Activated CD8-positive, alpha-beta memory T cell treated with anti-CD3 and anti-CD28 coated beads, Interleukin-2, amount 10 ng/mL, durations not matched to agents 7 days and 5 days (primary cell): ENCODE results near the gene SEMA3D. TPM values are rescaled to one million over a fixed set of nuclear protein-coding genes. Genes with fewer than 3 reads are reported as not detected.

Experiments used
- ATAC-seq: fragments of 150-1000 bp; cut with Tn5 transposase; one replicate; pipeline ENCODE4 v1.10.0; 2021; ENCODE audit warnings: moderate library complexity
- CTCF ChIA-PET: fragments of 350-600 bp; sonication (Branson Sonifier 250); formaldehyde crosslinking; loops from one replicate; lab custom pipeline; 2021; ENCODE audit warnings: antibody characterized with exemption; lab: Charles Lee
- DNase-seq: peaks from one replicate; pipeline ENCODE4 v3.0.0-alpha.2; 2020
- H3K27ac Mint-ChIP-seq: one replicate; pipeline ENCODE4 v1.8.0; 2021; ENCODE audit warnings: mild to moderate bottlenecking, mixed read lengths
- H3K27me3 Mint-ChIP-seq: one replicate; pipeline ENCODE4 v1.8.0; 2021; ENCODE audit warnings: mixed read lengths
- H3K36me3 Mint-ChIP-seq: one replicate; pipeline ENCODE4 v1.8.0; 2021; ENCODE audit warnings: mild to moderate bottlenecking, mixed read lengths
- H3K4me1 Mint-ChIP-seq: one replicate; pipeline ENCODE4 v1.8.0; 2021; ENCODE audit warnings: mixed read lengths
- H3K4me3 Mint-ChIP-seq: one replicate; pipeline ENCODE4 v1.8.0; 2021; ENCODE audit warnings: mild to moderate bottlenecking, moderate library complexity, mixed read lengths
- H3K9me3 Mint-ChIP-seq: one replicate; pipeline ENCODE4 v1.8.0; 2022; ENCODE audit warnings: low read depth, mixed read lengths
- total RNA-seq, 2 experiments: library from RNA; stranded (reverse); gene quantifications; one replicate each; pipeline ENCODE4 v1.2.3, GENCODE V29; 2021

SEMA3D gene
- total RNA-seq, 2 experiments from 2014 or later, result not detected

DNA sequence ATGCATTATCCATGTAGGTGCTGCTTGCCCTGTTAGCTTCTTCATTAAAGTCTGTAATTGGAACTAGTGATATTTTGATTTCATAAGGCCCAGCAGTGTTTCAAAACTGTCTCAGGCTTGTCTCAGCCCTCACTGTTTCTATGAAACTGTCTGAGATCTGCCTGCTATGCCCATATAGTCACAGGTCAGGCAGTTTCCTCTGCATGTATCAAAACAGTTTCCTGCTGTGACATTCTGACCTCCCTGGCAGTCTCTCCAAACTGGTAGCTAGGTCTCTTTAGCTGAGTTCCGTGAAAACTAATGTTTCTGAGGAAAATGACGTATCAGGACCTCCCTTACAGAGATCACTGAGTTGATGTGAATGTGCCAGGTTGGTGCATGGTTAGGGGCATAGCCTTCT lies 18.9 kb upstream of the SEMA3D start:
- CTCF ChIA-PET, result no interaction called here
- ATAC-seq, result no peak
- H3K4me3 Mint-ChIP-seq, result no peak overlapping the region
- no peak overlapping the region for H3K27ac Mint-ChIP-seq
- no peaks in the 10 kb centered on the region for H3K27me3 Mint-ChIP-seq
- H3K9me3 Mint-ChIP-seq, result peaks cover 4% of the 10 kb centered on the region
- no peaks in the 10 kb centered on the region for H3K36me3 Mint-ChIP-seq
- H3K4me1 Mint-ChIP-seq, result no peaks in the 10 kb centered on the region
- DNase-seq, result no peak

DNA sequence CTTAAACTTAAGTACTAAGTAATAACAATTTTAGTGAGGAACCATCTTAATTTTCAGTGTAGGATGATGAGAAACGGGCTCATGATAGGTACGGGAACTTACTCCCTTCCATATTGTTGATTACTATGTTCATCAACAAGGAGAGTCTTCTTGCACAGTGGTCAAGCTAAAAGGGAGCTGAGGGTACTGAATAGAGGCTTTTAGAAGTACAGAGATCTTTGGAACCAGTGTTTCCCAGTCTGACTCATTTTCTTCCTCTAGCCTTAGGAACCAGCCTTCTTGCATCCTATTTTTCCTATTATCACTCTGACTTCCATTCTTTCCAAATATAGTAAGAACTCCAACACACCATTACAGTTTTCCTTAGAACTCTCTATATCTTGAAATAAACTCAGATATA lies 17.6 kb upstream of the SEMA3D start:
- CTCF ChIA-PET, result no interaction called here
- Mint-ChIP-seq H3K27me3 (no peaks in the 10 kb centered on the region), H3K36me3 (no peaks in the 10 kb centered on the region), H3K4me3 (no peak overlapping the region), H3K4me1 (no peaks in the 10 kb centered on the region), H3K27ac (no peak overlapping the region), H3K9me3 (peaks cover 6% of the 10 kb centered on the region)
- DNase-seq, result no peak
- no peak for ATAC-seq

DNA sequence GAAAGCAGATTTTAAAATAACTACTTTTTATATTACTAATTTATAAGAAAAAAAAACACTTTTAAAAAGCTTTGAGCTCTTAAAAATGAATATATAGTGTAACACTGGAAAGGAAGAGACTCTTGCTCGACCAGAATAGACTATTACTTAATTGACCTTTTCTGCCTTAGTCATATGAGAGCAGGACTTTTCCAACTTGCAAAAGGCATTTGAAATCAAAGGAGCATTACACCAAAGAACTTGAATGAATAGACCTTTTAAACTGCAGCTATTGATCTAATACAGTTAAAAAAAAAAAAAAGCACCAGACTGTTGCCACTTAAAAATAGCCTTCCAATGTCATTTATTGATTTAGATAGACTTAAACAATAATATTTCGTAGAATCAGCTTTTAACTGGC lies 17.2 kb upstream of the SEMA3D start:
- H3K4me1 Mint-ChIP-seq, result no peaks in the 10 kb centered on the region
- H3K27ac Mint-ChIP-seq, result no peak overlapping the region
- H3K9me3 Mint-ChIP-seq, result peaks cover 7% of the 10 kb centered on the region
- no peaks in the 10 kb centered on the region for H3K36me3 Mint-ChIP-seq
- ATAC-seq (no peak), DNase-seq (no peak)
- no peaks in the 10 kb centered on the region for H3K27me3 Mint-ChIP-seq
- no peak overlapping the region for H3K4me3 Mint-ChIP-seq
- CTCF ChIA-PET, result no interaction called here

DNA sequence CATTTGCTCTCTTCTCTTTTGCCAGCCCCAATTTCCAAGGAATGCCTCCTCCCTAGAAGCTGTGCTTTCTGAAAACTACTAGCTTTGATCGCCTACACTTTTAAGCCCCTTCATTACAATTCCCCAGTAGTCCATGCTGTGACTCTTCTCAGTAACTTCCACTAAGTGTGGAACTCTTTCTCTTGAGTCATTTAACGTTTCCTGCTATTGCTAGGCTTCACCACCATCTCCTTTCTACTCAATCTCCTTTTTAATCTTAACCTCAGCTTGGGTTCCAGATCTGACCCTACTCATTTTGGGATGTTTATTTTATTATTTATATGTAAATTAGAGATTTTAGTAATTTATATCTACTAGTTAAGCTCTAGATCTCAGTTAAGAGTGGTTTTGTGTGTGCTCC lies 14.4 kb upstream of the SEMA3D start:
- no peak for DNase-seq
- H3K9me3 Mint-ChIP-seq, result peaks cover 7% of the 10 kb centered on the region
- ATAC-seq, result no peak
- no peaks in the 10 kb centered on the region for H3K36me3 Mint-ChIP-seq
- no peak overlapping the region for H3K27ac Mint-ChIP-seq
- H3K4me3 Mint-ChIP-seq, result no peak overlapping the region
- H3K27me3 Mint-ChIP-seq, result no peaks in the 10 kb centered on the region
- no peaks in the 10 kb centered on the region for H3K4me1 Mint-ChIP-seq
- CTCF ChIA-PET, result no interaction called here

DNA sequence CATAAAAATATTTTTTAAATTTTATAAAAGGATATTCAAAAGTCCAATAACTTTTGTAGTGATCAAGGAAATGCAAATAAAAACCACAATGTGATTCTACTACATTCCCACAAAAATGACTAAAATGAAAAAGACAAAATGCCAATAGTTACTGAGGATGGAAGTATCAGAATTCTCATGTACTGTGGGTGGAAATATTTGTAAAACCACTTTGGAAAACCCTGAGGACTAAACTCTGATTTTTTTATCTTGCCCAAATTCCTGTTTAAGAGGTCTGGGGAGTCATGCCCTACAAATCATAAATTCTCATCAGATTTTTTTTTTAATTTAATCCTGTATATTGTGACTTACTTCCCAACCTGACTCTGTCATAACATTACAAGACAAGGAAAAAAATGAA lies 9.8 kb upstream of the SEMA3D start:
- H3K4me1 Mint-ChIP-seq, result no peaks in the 10 kb centered on the region
- DNase-seq, result no peak
- H3K9me3 Mint-ChIP-seq, result peaks cover 3% of the 10 kb centered on the region
- CTCF ChIA-PET, result no interaction called here
- H3K4me3 Mint-ChIP-seq, result no peak overlapping the region
- H3K27ac Mint-ChIP-seq, result no peak overlapping the region
- no peaks in the 10 kb centered on the region for H3K27me3 Mint-ChIP-seq
- no peak for ATAC-seq
- no peaks in the 10 kb centered on the region for H3K36me3 Mint-ChIP-seq

DNA sequence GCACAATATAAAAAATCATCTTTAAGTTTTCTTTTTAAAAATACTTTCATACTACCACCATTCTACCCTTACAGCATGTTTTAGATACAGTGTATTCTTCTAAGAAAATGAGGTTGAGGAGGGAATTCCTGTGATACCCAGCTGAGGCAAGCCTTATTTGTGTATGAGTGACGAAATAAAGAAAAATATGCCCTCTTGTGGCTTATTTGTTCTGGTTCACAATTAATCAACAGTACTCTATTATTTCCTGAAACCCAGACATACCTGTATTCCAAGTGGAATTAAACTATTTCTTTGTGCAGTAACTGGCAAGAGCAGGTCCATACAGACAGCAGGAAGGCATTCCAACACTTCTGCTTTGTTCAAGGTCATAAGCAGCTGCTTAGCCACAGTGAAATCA lies 4.5 kb upstream of the SEMA3D start:
- DNase-seq (no peak), ATAC-seq (no peak)
- Mint-ChIP-seq H3K27me3 (peaks cover 13% of the 10 kb centered on the region), H3K9me3 (no peaks in the 10 kb centered on the region), H3K4me3 (no peak overlapping the region), H3K27ac (no peak overlapping the region), H3K4me1 (no peaks in the 10 kb centered on the region), H3K36me3 (no peaks in the 10 kb centered on the region)
- CTCF ChIA-PET, result no interaction called here

DNA sequence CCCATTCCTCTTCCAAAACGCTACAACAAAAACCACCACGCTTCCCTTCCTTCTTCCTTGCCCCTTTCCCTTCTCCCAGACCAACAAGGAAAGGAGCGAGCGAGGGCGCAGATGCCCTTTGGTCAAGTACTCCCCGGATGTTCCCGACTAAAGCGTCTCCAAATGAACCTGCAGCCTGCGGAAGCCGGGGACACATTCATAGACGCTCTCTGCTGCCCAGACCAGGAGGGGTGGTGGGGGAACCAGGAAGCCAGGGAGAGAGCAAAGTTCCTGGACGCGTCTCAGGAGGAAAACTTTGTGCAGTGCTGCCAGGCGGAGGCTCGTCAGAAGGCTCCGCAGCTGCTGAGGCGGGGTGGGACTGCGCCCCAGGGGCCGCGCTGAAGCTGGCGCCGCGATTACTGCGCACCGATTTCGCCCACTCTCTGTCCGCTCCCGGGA lies 754 bp downstream of the SEMA3D start:
- Mint-ChIP-seq H3K9me3 (peaks cover 3% of the 10 kb centered on the region), H3K4me1 (peaks cover 4% of the 10 kb centered on the region), H3K27me3 (peaks cover 31% of the 10 kb centered on the region), H3K4me3 (no peak overlapping the region), H3K27ac (no peak overlapping the region), H3K36me3 (peaks cover 2% of the 10 kb centered on the region)
- DNase-seq (no peak), ATAC-seq (no peak)
- CTCF ChIA-PET, result no interaction called here

DNA sequence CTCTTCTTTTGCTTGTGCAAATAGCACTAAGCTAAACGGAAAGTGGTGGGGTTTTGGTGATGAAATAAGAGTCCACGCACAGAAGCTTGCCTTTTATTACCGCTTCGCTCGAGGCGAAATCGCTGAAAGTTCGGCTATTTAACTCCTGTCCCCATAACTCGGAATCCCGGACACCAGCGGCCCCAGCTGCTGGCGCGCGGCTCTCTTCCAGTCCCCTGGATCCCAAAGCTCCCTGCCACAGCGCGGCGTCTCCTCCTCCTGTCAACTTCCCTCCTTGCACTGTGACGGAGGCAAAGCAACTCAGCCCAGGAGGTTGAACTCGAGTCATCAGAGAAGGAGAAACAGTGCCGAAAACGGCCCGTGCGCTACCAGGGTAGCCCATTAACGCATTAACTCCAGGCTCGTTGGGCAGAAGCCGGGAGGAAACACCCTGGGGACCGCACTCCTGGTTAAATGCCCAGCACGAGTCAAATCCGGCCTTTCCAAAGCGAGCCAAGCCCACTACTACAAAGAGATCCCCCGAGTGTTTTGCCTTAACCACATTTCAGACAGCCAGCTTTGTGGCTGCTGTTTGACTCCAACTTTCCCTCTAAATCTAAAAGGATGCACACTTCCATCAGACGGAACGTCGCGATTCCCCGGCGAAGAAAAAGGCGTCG lies 1.3 kb downstream of the SEMA3D start:
- Mint-ChIP-seq H3K4me1 (peaks cover 4% of the 10 kb centered on the region), H3K36me3 (peaks cover 2% of the 10 kb centered on the region), H3K4me3 (no peak overlapping the region), H3K27me3 (peaks cover 31% of the 10 kb centered on the region), H3K27ac (peak overlapping the region; percentile 34), H3K9me3 (peaks cover 8% of the 10 kb centered on the region)
- ATAC-seq, result no peak
- no peak for DNase-seq
- CTCF ChIA-PET, result no interaction called here

DNA sequence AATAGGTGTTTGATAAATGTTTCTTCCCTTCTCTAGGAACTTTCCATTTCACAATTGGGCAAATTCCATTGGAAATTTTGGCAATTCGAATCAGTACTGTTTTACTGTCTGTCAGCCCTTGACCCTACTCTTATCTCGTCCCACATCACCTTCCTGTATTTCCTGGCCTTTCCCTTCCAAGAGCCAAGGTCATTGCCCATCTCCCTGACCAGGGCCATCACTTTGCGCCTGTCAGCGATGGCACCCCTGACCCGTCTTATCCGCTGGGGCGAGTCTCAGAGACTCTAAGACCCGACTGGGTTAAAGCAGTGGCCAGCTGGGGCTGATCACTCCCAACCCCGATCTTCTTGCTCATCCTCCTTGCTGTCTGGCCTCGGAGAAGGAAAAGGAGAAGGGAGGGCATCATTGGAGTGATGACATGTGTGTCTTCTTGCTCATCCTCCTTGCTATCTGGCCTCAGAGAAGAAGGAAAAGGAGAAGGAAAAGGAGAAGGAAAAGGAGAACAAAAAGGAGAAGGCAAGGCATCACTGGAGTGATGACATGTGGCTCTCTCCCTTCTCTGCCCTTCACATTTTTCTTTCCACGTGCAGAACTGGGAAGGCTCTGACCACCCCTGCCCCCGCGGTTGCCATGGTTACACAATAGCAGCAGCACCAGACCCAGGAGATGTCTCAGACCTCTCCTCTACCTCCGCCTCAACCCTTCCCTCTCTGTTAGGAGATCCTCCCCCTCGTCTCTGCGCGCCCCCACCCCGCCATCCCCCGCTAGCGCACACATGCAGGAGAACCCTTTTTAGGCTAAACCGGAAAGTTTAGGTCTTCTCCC lies 2.0 kb downstream of the SEMA3D start:
- peaks cover 10% of the 10 kb centered on the region for H3K9me3 Mint-ChIP-seq
- CTCF ChIA-PET, result no interaction called here
- no peak for ATAC-seq
- no peak for DNase-seq
- no peak overlapping the region for H3K27ac Mint-ChIP-seq
- H3K27me3 Mint-ChIP-seq, result peaks cover 31% of the 10 kb centered on the region
- peaks cover 2% of the 10 kb centered on the region for H3K36me3 Mint-ChIP-seq
- peaks cover 4% of the 10 kb centered on the region for H3K4me1 Mint-ChIP-seq
- H3K4me3 Mint-ChIP-seq, result no peak overlapping the region

DNA sequence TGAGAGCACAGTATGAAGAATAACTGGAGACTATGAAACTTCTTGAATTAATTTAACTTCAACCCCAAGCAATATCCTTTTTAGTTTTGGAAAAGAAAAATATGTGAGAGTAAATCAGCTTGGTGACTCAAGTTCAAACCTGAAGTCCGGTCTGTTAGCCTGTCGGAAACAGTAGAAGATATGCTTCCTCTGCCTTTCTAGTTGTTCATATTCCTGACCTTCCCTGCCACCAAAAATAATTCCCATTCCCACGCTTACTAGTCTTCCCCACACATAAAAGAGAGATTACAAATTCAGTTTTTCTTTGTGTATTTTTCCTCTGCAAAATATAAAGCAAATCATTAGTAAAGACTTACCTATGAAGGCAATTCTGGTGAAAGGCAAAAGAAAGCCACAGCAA lies 3.6 kb downstream of the SEMA3D start:
- Mint-ChIP-seq H3K9me3 (peaks cover 11% of the 10 kb centered on the region), H3K4me3 (no peak overlapping the region), H3K36me3 (peaks cover 3% of the 10 kb centered on the region), H3K27me3 (peaks cover 31% of the 10 kb centered on the region), H3K27ac (no peak overlapping the region), H3K4me1 (peaks cover 4% of the 10 kb centered on the region)
- ATAC-seq (no peak), DNase-seq (no peak)
- CTCF ChIA-PET, result no interaction called here

DNA sequence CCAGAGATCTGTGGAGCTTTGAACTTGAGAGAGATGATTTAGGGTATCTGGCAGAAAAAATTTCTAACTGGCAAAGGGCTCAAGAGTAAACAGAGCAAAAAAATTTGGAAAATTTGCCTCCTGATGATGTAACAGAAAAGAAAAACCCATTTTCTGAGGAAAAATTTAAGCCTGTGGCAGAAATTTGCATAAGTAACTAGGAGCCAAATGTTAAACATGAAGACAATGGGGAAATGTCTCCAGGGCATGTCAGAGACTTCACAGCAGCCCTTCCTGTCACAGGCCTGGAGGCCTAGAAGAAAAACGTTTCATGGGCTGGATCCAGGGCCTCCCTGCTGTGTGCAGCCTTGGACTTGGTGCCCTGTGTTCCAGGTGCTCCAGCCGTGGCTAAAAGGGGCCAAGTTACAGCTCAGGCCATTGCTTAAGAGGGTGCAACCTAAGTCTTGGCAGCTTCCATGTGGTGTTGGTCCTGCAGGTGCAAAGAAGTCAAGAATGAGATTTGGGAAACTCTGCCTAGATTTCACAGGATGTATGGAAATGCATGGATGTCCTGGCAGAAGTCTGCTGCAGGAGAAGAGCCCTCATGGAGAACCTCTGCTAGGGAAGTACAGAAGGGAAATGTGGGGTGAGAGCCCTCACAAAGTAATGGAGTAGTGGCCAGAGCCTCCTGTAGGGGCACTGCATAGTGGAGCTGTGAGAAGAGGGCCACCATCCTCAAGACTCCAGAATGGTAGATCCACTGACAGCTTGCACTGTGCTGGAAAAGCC lies 8.1 kb downstream of the SEMA3D start:
- H3K36me3 Mint-ChIP-seq, result peaks cover 2% of the 10 kb centered on the region
- CTCF ChIA-PET, result no interaction called here
- ATAC-seq (no peak), DNase-seq (no peak)
- no peak overlapping the region for H3K27ac Mint-ChIP-seq
- H3K27me3 Mint-ChIP-seq, result no peaks in the 10 kb centered on the region
- H3K9me3 Mint-ChIP-seq, result peaks cover 14% of the 10 kb centered on the region
- H3K4me1 Mint-ChIP-seq, result no peaks in the 10 kb centered on the region
- no peak overlapping the region for H3K4me3 Mint-ChIP-seq

DNA sequence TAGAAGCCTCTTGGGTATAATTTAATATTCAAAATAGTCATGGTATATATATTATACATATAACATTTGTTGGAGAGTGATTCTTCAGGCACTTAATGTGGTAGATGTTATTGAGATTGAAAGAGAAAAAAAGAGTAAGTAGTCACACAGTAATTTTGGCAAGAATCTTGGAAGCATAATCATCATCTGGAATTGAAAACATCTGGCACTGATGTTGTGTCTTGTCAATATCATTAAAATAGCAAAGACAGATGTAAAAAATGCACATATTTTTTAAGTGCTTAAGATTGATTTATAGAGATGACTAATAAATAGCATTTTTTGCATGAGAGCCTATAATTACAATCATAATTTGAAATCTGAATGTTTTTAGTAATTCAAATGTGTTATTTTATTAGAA lies 9.5 kb downstream of the SEMA3D start:
- no peak for ATAC-seq
- CTCF ChIA-PET, result no interaction called here
- DNase-seq, result no peak

DNA sequence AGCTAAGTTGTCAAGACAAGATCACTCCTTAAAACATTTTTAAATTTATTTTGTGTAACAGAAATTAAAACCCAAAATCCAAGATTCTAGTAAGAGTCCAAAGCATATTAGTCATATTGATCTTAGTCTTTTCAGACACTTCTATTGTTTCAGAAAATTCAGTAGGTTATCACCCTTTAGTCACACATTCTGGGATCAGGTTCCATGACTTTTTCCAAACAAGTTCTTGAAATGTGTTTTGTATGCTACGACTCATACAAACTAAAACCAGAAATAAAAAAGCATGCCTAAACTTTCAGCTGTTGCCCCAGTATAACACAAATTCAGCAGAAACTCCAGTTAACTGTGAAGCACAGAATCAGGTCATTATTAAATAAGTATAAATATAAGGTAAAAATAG lies 10.7 kb downstream of the SEMA3D start:
- H3K36me3 Mint-ChIP-seq, result peaks cover 2% of the 10 kb centered on the region
- H3K4me3 Mint-ChIP-seq, result no peak overlapping the region
- H3K9me3 Mint-ChIP-seq, result peaks cover 18% of the 10 kb centered on the region
- ATAC-seq (no peak), DNase-seq (no peak)
- no peaks in the 10 kb centered on the region for H3K27me3 Mint-ChIP-seq
- no peaks in the 10 kb centered on the region for H3K4me1 Mint-ChIP-seq
- no peak overlapping the region for H3K27ac Mint-ChIP-seq
- CTCF ChIA-PET, result no interaction called here

More for the DNA sequence above, 9.5 kb downstream of the SEMA3D start:
- peaks cover 18% of the 10 kb centered on the region for H3K9me3 Mint-ChIP-seq
- no peak overlapping the region for H3K27ac Mint-ChIP-seq
- H3K4me3 Mint-ChIP-seq, result no peak overlapping the region
- no peaks in the 10 kb centered on the region for H3K27me3 Mint-ChIP-seq
- no peaks in the 10 kb centered on the region for H3K4me1 Mint-ChIP-seq
- H3K36me3 Mint-ChIP-seq, result peaks cover 2% of the 10 kb centered on the region
